ENCODE data around the gene FAM161A. TPM values are rescaled to one million over a fixed set of nuclear protein-coding genes. Genes with fewer than 3 reads are reported as not detected.

Gene FAM161A
- polyA plus RNA-seq, 1 donor from 2014 or later, result 17.5 TPM

- Histone ChIP-seq H4K20me1 (ENCODE audit: insufficient read depth) (no peaks in the 10 kb centered on the region), H3K27ac (ENCODE audit: low read length) (peak overlapping the region; percentile 87), H3K4me3 (ENCODE audit: low read length) (peak overlapping the region; percentile 76), H3K9me2 (ENCODE audit: insufficient read depth, low read length) (no peaks in the 10 kb centered on the region), H3K9ac (ENCODE audit: low read length) (peak overlapping the region; percentile 88), H3F3A (ENCODE audit: insufficient read depth, low read length, poor library complexity, severe bottlenecking) (no peaks in the 10 kb centered on the region), H3K79me2 (replicated peaks; ENCODE audit: insufficient read depth, low read length) (peaks cover 37% of the 10 kb centered on the region), H3K4me2 (ENCODE audit: low read length) (peak overlapping the region; percentile 79), H3K36me3 (ENCODE audit: insufficient read depth, low read length) (no peaks in the 10 kb centered on the region), H3K27me3 (ENCODE audit: insufficient read depth, low read depth, low read length) (no peaks in the 10 kb centered on the region), H2AFZ (ENCODE audit: low read depth, low read length) (peak overlapping the region; percentile 78), H3K9me3 (ENCODE audit: low read length) (no peaks in the 10 kb centered on the region)
- no peak for TF ChIP-seq TAF1 (IDR thresholded peaks at IDR 0.05; ENCODE audit: low read depth)
- no peak for TF ChIP-seq EP300 (conservative IDR thresholded peaks at IDR 0.05; ENCODE audit: poor library complexity, severe bottlenecking)
- TF ChIP-seq REST (IDR thresholded peaks at IDR 0.05; ENCODE audit: borderline replicate concordance), result no peak
- no peak for TF ChIP-seq POLR2AphosphoS5 (IDR thresholded peaks at IDR 0.05)
Measured at GRCh38 chr2:61887717-61888266, 33.9 kb upstream of the FAM161A start.

GRCh38 chr2:61885896-61886603, 32.2 kb upstream of the FAM161A start:
- Histone ChIP-seq H3K9me3 (ENCODE audit: low read length) (no peaks in the 10 kb centered on the region), H3K4me3 (ENCODE audit: low read length) (peak overlapping the region; percentile 76)

GRCh38 chr2:61882850-61883249, 29.0 kb upstream of the FAM161A start:
- Histone ChIP-seq H3K79me2 (replicated peaks; ENCODE audit: insufficient read depth, low read length) (peaks cover 35% of the 10 kb centered on the region), H3K9ac (ENCODE audit: low read length) (no peak overlapping the region), H3K27me3 (ENCODE audit: insufficient read depth, low read depth, low read length) (no peaks in the 10 kb centered on the region)

More at GRCh38 chr2:61885896-61886603, 32.2 kb upstream of the FAM161A start:
- Histone ChIP-seq H3K9me2 (ENCODE audit: insufficient read depth, low read length) (no peaks in the 10 kb centered on the region), H2AFZ (ENCODE audit: low read depth, low read length) (no peak overlapping the region), H3K4me2 (ENCODE audit: low read length) (no peak overlapping the region), H4K20me1 (ENCODE audit: insufficient read depth) (no peaks in the 10 kb centered on the region), H3K36me3 (ENCODE audit: insufficient read depth, low read length) (no peaks in the 10 kb centered on the region), H3K27ac (ENCODE audit: low read length) (no peak overlapping the region), H3K27me3 (ENCODE audit: insufficient read depth, low read depth, low read length) (no peaks in the 10 kb centered on the region), H3F3A (ENCODE audit: insufficient read depth, low read length, poor library complexity, severe bottlenecking) (no peaks in the 10 kb centered on the region), H3K79me2 (replicated peaks; ENCODE audit: insufficient read depth, low read length) (peaks cover 37% of the 10 kb centered on the region), H3K9ac (ENCODE audit: low read length) (no peak overlapping the region)
- no peak for TF ChIP-seq EP300 (conservative IDR thresholded peaks at IDR 0.05; ENCODE audit: poor library complexity, severe bottlenecking)
- no peak for TF ChIP-seq MXI1 (conservative IDR thresholded peaks at IDR 0.05; ENCODE audit: poor library complexity, severe bottlenecking)

More at GRCh38 chr2:61882850-61883249, 29.0 kb upstream of the FAM161A start:
- Histone ChIP-seq H3F3A (ENCODE audit: insufficient read depth, low read length, poor library complexity, severe bottlenecking) (no peaks in the 10 kb centered on the region), H3K4me2 (ENCODE audit: low read length) (no peak overlapping the region), H3K9me3 (ENCODE audit: low read length) (no peaks in the 10 kb centered on the region), H3K4me3 (ENCODE audit: low read length) (no peak overlapping the region), H3K27ac (ENCODE audit: low read length) (no peak overlapping the region), H3K9me2 (ENCODE audit: insufficient read depth, low read length) (no peaks in the 10 kb centered on the region), H4K20me1 (ENCODE audit: insufficient read depth) (no peaks in the 10 kb centered on the region), H2AFZ (ENCODE audit: low read depth, low read length) (no peak overlapping the region), H3K36me3 (ENCODE audit: insufficient read depth, low read length) (peaks cover 2% of the 10 kb centered on the region)
- TF ChIP-seq SMC3 (conservative IDR thresholded peaks at IDR 0.05; ENCODE audit: poor library complexity), result no peak
- TF ChIP-seq EZH2 (IDR thresholded peaks at IDR 0.05; ENCODE audit: borderline replicate concordance, insufficient read depth, low read length, poor library complexity, severe bottlenecking), result no peak
- TF ChIP-seq REST (IDR thresholded peaks at IDR 0.05; ENCODE audit: borderline replicate concordance), result no peak
- no peak for TF ChIP-seq RAD21 (conservative IDR thresholded peaks at IDR 0.05)
- TF ChIP-seq POLR2AphosphoS5 (IDR thresholded peaks at IDR 0.05), result no peak
- no peak for TF ChIP-seq TAF1 (IDR thresholded peaks at IDR 0.05; ENCODE audit: low read depth)
- no peak for TF ChIP-seq CTCF (IDR thresholded peaks at IDR 0.05; ENCODE audit: poor library complexity, severe bottlenecking)
- TF ChIP-seq MXI1 (conservative IDR thresholded peaks at IDR 0.05; ENCODE audit: poor library complexity, severe bottlenecking), result no peak
- no peak for TF ChIP-seq EP300 (conservative IDR thresholded peaks at IDR 0.05; ENCODE audit: poor library complexity, severe bottlenecking)

Data from neural cell (in vitro differentiated cells).